ENCODE data around the gene ATP6V1C2. TPM values are rescaled to one million over a fixed set of nuclear protein-coding genes. Genes with fewer than 3 reads are reported as not detected.

Gene ATP6V1C2
- total and polyA plus RNA-seq, 2 donors from 2014 or later: 4.2 to 38.0 TPM

DNA sequence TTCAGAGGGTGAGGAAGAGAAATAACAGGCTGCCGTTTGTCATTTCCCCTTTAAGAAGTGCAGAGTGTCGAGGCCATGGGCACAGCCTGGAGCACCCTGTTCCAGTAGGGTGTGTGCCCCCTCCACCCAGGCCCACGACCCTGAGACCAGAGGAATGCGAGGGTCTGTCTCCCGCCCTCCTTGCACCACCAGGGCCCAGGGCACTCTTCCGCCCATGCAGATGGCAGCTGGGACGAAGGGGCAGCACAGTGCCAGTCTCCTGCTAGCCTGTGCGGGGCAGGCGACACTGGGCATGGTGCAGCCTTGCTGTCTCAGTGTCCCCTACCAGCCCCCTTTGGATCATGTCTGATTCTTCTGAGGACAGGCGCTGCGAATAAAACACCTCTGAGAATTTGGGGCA, 106.9 kb downstream of the ATP6V1C2 start:
- Histone ChIP-seq H3K4me1 (ENCODE audit: control insufficient read depth in 2 of 3, insufficient read depth in 2 of 3, low read depth in 1 of 3, low read length in 3 of 3) (peaks cover 0 to 4% (median 0%) of the 10 kb centered on the region in 3 donors), H3K9ac (ENCODE audit: low read length in 3 of 3) (no peak overlapping the region), H3K27ac (ENCODE audit: low read depth in 2 of 2, low read length in 2 of 2) (no peak overlapping the region), H3K36me3 (ENCODE audit: control insufficient read depth in 2 of 3, insufficient read depth in 3 of 3, low read length in 3 of 3) (no peaks in the 10 kb centered on the region), H3K27me3 (ENCODE audit: control insufficient read depth, insufficient read depth, low read length) (peaks cover 2% of the 10 kb centered on the region), H3K4me3 (ENCODE audit: low read length in 3 of 3) (no peak overlapping the region), H3K9me3 (ENCODE audit: control insufficient read depth in 2 of 3, insufficient read depth in 1 of 3, low read length in 3 of 3) (no peaks in the 10 kb centered on the region)
- TF ChIP-seq, protein P1, sequence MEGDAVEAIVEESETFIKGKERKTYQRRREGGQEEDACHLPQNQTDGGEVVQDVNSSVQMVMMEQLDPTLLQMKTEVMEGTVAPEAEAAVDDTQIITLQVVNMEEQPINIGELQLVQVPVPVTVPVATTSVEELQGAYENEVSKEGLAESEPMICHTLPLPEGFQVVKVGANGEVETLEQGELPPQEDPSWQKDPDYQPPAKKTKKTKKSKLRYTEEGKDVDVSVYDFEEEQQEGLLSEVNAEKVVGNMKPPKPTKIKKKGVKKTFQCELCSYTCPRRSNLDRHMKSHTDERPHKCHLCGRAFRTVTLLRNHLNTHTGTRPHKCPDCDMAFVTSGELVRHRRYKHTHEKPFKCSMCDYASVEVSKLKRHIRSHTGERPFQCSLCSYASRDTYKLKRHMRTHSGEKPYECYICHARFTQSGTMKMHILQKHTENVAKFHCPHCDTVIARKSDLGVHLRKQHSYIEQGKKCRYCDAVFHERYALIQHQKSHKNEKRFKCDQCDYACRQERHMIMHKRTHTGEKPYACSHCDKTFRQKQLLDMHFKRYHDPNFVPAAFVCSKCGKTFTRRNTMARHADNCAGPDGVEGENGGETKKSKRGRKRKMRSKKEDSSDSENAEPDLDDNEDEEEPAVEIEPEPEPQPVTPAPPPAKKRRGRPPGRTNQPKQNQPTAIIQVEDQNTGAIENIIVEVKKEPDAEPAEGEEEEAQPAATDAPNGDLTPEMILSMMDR (IDR thresholded peaks at IDR 0.05; ENCODE audit: borderline replicate concordance, extremely low read depth, insufficient read depth): no peak
- DNase-seq (no peak), FAIRE-seq (no peak)
- intact Hi-C loops (cut with DNase I): no loop called here

- H3K27ac ChIP-seq (ENCODE audit: low read depth in 2 of 2, low read length in 2 of 2): no peak overlapping the region
- FAIRE-seq (no peak), DNase-seq (no peak)
- no peak overlapping the region for H3K4me3 ChIP-seq (ENCODE audit: low read length in 3 of 3)
- peaks cover 0 to 4% (median 0%) of the 10 kb centered on the region in 3 donors for H3K4me1 ChIP-seq (ENCODE audit: control insufficient read depth in 2 of 3, insufficient read depth in 2 of 3, low read depth in 1 of 3, low read length in 3 of 3)
- no peaks in the 10 kb centered on the region for H3K36me3 ChIP-seq (ENCODE audit: control insufficient read depth in 2 of 3, insufficient read depth in 3 of 3, low read length in 3 of 3)
- intact Hi-C loops (cut with DNase I): no loop called here
- no peaks in the 10 kb centered on the region for H3K9me3 ChIP-seq (ENCODE audit: control insufficient read depth in 2 of 3, insufficient read depth in 1 of 3, low read length in 3 of 3)
- TF ChIP-seq, protein P1 (IDR thresholded peaks at IDR 0.05; ENCODE audit: borderline replicate concordance, extremely low read depth, insufficient read depth): no peak
- H3K27me3 ChIP-seq (ENCODE audit: control insufficient read depth, insufficient read depth, low read length): peaks cover 2% of the 10 kb centered on the region
- H3K9ac ChIP-seq (ENCODE audit: low read length in 3 of 3): no peak overlapping the region
Measured at GRCh38 chr2:10829299-10829698, 107.9 kb downstream of the ATP6V1C2 start.

GRCh38 chr2:10830203-10830602, 108.8 kb downstream of the ATP6V1C2 start:
- intact Hi-C loops (cut with DNase I): loop anchor here (5.0 kb wide), 1 partner anchor 292 kb away; no protein-coding TSS in a partner anchor
- H3K27me3 ChIP-seq (ENCODE audit: control insufficient read depth, insufficient read depth, low read length): peaks cover 2% of the 10 kb centered on the region
- FAIRE-seq: no peak

More at GRCh38 chr2:10830203-10830602, 108.8 kb downstream of the ATP6V1C2 start:
- TF ChIP-seq, protein P1 (IDR thresholded peaks at IDR 0.05; ENCODE audit: borderline replicate concordance, extremely low read depth, insufficient read depth): no peak
- H3K27ac ChIP-seq (ENCODE audit: low read depth in 2 of 2, low read length in 2 of 2): no peak overlapping the region
- H3K9ac ChIP-seq (ENCODE audit: low read length in 3 of 3): no peak overlapping the region
- no peaks in the 10 kb centered on the region for H3K9me3 ChIP-seq (ENCODE audit: control insufficient read depth in 2 of 3, insufficient read depth in 1 of 3, low read length in 3 of 3)
- no peak overlapping the region for H3K4me3 ChIP-seq (ENCODE audit: low read length in 3 of 3)
- DNase-seq: no peak
- no peaks in the 10 kb centered on the region for H3K36me3 ChIP-seq (ENCODE audit: control insufficient read depth in 2 of 3, insufficient read depth in 3 of 3, low read length in 3 of 3)
- H3K4me1 ChIP-seq (ENCODE audit: control insufficient read depth in 2 of 3, insufficient read depth in 2 of 3, low read depth in 1 of 3, low read length in 3 of 3): peaks cover 0 to 4% (median 0%) of the 10 kb centered on the region in 3 donors

All from kidney (tissue), 14 donors.